ENCODE measurements around the gene NOS1. TPM values are rescaled to one million over a fixed set of nuclear protein-coding genes. Genes with fewer than 3 reads are reported as not detected.

NOS1 gene
- total RNA-seq, 1 donor from 2014 or later = under 0.01 TPM

DNA sequence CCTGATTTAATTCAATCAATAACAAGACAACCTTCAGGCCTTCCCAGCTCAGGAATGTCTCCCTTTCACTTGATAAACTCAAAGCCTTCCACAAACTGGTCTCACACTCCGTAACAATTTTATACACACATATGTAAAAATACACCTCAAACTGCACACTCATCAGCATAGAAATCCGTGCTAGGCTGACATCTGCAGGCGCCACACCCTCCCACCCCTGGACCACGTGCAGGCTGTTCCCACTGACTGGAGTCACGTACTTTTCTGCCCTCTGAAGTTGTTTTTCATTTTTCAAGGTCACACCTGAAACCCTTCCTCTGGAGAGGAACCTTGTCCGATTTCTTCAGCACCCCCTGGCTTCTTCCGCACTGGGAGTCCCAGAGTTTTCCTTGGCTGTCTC is 198.8 kb downstream of the NOS1 start:
- DNase-seq (ENCODE audit: low read depth) = no peak
- H3K4me3 ChIP-seq (ENCODE audit: low read depth, low read length) = no peak overlapping the region
- TF ChIP-seq CTCF (conservative IDR thresholded peaks at IDR 0.05; ENCODE audit: low read depth, low read length) = no peak

DNA sequence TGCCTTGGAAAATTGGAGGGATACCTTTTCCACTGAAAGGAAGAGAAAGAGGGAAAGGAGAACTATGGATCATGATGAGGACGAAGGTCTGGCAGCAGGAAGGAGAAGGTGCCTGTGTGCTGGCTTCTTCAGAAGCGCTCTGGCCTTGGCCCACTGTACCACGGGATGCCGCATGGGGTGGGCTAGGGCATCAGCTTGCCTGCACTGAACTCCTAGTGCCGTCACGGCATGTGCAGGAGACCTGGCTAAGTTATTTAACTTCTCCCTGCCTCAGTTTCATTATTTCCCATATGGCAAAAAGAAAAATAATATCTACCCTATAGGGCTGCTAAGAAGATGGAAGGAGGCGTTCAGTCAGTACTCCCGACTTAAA is 199.3 kb downstream of the NOS1 start:
- TF ChIP-seq CTCF (conservative IDR thresholded peaks at IDR 0.05; ENCODE audit: low read depth, low read length) = no peak
- no peak overlapping the region for H3K4me3 ChIP-seq (ENCODE audit: low read depth, low read length)
- no peak for DNase-seq (ENCODE audit: low read depth)

DNA sequence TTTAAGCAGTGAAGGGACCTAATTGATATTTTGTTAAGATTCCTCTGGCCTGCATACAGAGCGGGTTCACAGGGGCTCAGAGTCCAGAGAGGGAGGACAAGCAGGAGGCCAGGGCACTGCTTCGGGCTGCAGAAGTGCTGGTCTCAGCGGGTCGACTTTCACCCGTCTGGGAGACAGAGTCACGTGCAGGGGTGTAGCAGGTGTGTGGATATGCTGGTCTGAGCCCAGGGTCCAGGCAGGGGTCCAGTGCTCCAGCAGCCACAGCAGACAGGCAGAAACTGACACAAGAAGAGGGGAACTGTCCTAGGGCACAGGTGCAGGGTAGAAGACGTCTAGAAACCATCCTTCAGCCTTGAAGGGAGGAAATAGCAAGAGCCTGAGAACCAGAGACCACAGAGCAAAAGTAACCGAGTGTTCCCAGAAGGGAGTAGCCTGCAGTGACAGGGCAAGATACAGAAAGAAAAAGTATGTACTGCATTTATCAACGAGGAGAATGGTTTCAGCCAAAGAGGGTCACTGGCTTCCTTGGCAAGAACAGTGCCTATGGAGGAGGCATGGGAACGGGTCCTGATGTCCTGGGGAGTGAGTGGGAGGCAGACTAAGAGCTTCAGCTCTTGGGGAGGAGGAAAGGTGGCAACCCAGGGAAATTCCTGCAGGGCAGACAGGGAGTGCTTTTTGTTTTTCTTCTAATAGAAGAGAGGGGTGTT is 199.8 kb downstream of the NOS1 start:
- H3K4me3 ChIP-seq (ENCODE audit: low read depth, low read length) = no peak overlapping the region
- no peak for TF ChIP-seq CTCF (conservative IDR thresholded peaks at IDR 0.05; ENCODE audit: low read depth, low read length)
- DNase-seq (ENCODE audit: low read depth) = no peak

- no peak for DNase-seq (ENCODE audit: low read depth)
- H3K4me3 ChIP-seq (ENCODE audit: low read depth, low read length) = no peak overlapping the region
- no peak for TF ChIP-seq CTCF (conservative IDR thresholded peaks at IDR 0.05; ENCODE audit: low read depth, low read length)
These were observed 201.8 kb downstream of the NOS1 start for GRCh38 chr12:117159674-117160073.

DNA sequence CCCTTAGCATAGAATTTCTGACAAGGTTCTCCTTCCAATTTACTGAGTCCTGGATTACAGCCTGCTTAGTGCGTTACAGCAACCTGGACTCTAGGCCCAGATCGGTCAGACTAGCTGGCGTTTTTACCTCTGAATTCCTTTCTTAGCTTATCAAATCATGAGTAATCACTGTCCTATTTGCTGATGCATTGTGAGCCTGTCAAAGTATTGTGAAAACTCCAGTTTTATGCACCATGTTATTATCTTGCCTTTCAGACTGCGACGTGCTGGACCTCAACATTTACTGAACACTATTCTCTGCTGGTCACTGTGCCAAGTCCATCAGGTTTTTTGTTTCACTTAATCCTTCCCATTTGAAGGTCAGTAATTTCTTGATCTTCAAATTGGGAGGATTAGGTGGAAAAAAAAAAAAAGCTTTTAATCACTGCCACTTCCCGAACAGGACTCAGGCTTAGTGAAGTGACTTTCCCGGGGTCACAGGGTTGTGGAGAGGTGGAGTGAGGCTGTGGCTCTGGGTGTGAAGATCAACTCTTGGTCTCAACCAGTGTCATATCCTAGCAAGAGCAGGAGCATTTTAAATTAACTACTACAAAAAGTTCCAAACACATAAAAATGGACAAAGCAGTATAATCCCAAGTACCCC is 202.4 kb downstream of the NOS1 start:
- no peak overlapping the region for H3K4me3 ChIP-seq (ENCODE audit: low read depth, low read length)
- TF ChIP-seq CTCF (conservative IDR thresholded peaks at IDR 0.05; ENCODE audit: low read depth, low read length) = no peak
- no peak for DNase-seq (ENCODE audit: low read depth)

Other genes with a start within 250 kb of the NOS1 start
- gene FBXO21, start 171.2 kb downstream of the NOS1 start, total RNA-seq = 32.0 and 35.7 TPM in 2 replicates

Data from epithelial cell of proximal tubule (primary cell).